IMR-90 (cell line): ENCODE results near the gene ANGPTL7. TPM values are rescaled to one million over a fixed set of nuclear protein-coding genes. Genes with fewer than 3 reads are reported as not detected.

ENCODE experiments used
- ATAC-seq: fragments of 200-7000 bp; cut with Tn5 transposase; 2 replicates; pipeline ENCODE4 v1.9.1; 2020; ENCODE audit warnings: low read depth, mild to moderate bottlenecking, moderate library complexity
- BruUV-seq: library from RNA; stranded (reverse); fragments of 400-500 nt; replicated peaks from 2 replicates; lab custom pipeline; 2021; lab: Mats Ljungman, UMichigan
- CTCF ChIA-PET: fragments of 300-600 bp; formaldehyde crosslinking; extraction: SDS; loops from one replicate; lab custom pipeline; 2021; ENCODE audit warnings: antibody characterized with exemption; lab: Yijun Ruan, JAX
- POLR2A ChIA-PET: fragments of 300-600 bp; sonication (Branson Sonifier 250); formaldehyde crosslinking; loops from one replicate; lab custom pipeline; 2022; ENCODE audit warnings: antibody characterized with exemption; ENCODE audit not compliant: unreplicated experiment; lab: Charles Lee
- DNase-seq: peaks from one replicate; pipeline ENCODE4 v3.0.0; 2013
- H2AFZ ChIP-seq: replicated peaks from 2 replicates; pipeline ENCODE3; 2013; ENCODE audit warnings: low read length, mild to moderate bottlenecking; ENCODE audit not compliant: poor library complexity
- H2AK5ac ChIP-seq: 2 replicates; pipeline ENCODE4 v1.6.1; 2013; ENCODE audit warnings: low read depth, low read length, inconsistent platforms
- H2AK9ac ChIP-seq: replicated peaks from 2 replicates; pipeline ENCODE3; 2013; ENCODE audit warnings: mild to moderate bottlenecking, low read depth, low read length, moderate library complexity; ENCODE audit not compliant: poor library complexity
- H2BK120ac ChIP-seq: 2 replicates; pipeline ENCODE4 v1.6.1; 2013; ENCODE audit warnings: low read depth, low read length, inconsistent platforms
- H2BK15ac ChIP-seq: 3 replicates; pipeline ENCODE4 v1.6.1; 2013; ENCODE audit warnings: low read depth, low read length, inconsistent platforms
- H2BK20ac ChIP-seq: 2 replicates; pipeline ENCODE4 v1.6.1; 2013; ENCODE audit warnings: low read depth, mild to moderate bottlenecking, inconsistent platforms, low read length, moderate library complexity
- H2BK5ac ChIP-seq: 2 replicates; pipeline ENCODE4 v1.6.1; 2013; ENCODE audit warnings: mild to moderate bottlenecking, low read depth, low read length, inconsistent platforms; ENCODE audit not compliant: poor library complexity, severe bottlenecking
- H3K14ac ChIP-seq: replicated peaks from 2 replicates; pipeline ENCODE4 v1.6.1; 2013; ENCODE audit warnings: low read depth, low read length, inconsistent platforms
- H3K18ac ChIP-seq: 2 replicates; pipeline ENCODE4 v1.6.1; 2013; ENCODE audit warnings: low read depth, low read length, control low read depth
- H3K23ac ChIP-seq: 2 replicates; pipeline ENCODE4 v1.6.1; 2013; ENCODE audit warnings: low read depth, low read length, inconsistent platforms
- H3K27ac ChIP-seq: 2 replicates; pipeline ENCODE4 v1.5.1; 2013; ENCODE audit warnings: mild to moderate bottlenecking, control low read depth, low read length; ENCODE audit not compliant: insufficient read depth
- H3K27me3 ChIP-seq: 2 replicates; pipeline ENCODE4 v1.6.1; 2013; ENCODE audit warnings: low read length; ENCODE audit not compliant: control insufficient read depth, insufficient read depth
- H3K36me3 ChIP-seq: 2 replicates; pipeline ENCODE4 v1.6.1; 2013; ENCODE audit warnings: low read length, mixed read lengths; ENCODE audit not compliant: control insufficient read depth, insufficient read depth
- H3K4ac ChIP-seq: 2 replicates; pipeline ENCODE4 v1.6.1; 2013; ENCODE audit warnings: low read depth, low read length, inconsistent platforms
- H3K4me1 ChIP-seq: 2 replicates; pipeline ENCODE4 v1.6.1; 2013; ENCODE audit warnings: low read length, mixed read lengths; ENCODE audit not compliant: control insufficient read depth, insufficient read depth
- H3K4me2 ChIP-seq: 2 replicates; pipeline ENCODE4 v1.6.1; 2013; ENCODE audit warnings: low read depth, mild to moderate bottlenecking, control low read depth, low read length, moderate library complexity
- H3K4me3 ChIP-seq: 2 replicates; pipeline ENCODE4 v1.5.1; 2013; ENCODE audit warnings: low read depth, mild to moderate bottlenecking, control low read depth, low read length, moderate library complexity; ENCODE audit not compliant: insufficient read depth
- H3K56ac ChIP-seq: 2 replicates; pipeline ENCODE4 v1.6.1; 2013; ENCODE audit warnings: low read length, inconsistent platforms; ENCODE audit not compliant: insufficient read depth; ENCODE audit errors: extremely low read depth
- H3K79me1 ChIP-seq, 2 experiments: 2 replicates each; pipeline ENCODE4 v1.6.1; 2013; ENCODE audit warnings: low read length in 2 of 2, inconsistent platforms in 1 of 2, low read depth in 1 of 2
- H3K9ac ChIP-seq: 2 replicates; pipeline ENCODE4 v1.6.1; 2013; ENCODE audit warnings: low read depth, low read length, control low read depth
- H3K9me1 ChIP-seq: 2 replicates; pipeline ENCODE4 v1.6.1; 2013; ENCODE audit warnings: low read length, inconsistent platforms; ENCODE audit not compliant: insufficient read depth
- H3K9me3 ChIP-seq: 2 replicates; pipeline ENCODE4 v1.6.1; 2013; ENCODE audit warnings: low read length; ENCODE audit not compliant: control insufficient read depth, insufficient read depth
- H4K20me1 ChIP-seq: 2 replicates; pipeline ENCODE4 v1.6.1; 2013; ENCODE audit warnings: low read length, inconsistent platforms; ENCODE audit not compliant: insufficient read depth
- H4K5ac ChIP-seq: 2 replicates; pipeline ENCODE4 v1.6.1; 2013; ENCODE audit warnings: mild to moderate bottlenecking, low read depth, low read length, control low read depth
- H4K8ac ChIP-seq, 2 experiments: 2 replicates each; pipeline ENCODE4 v1.6.1; 2013; ENCODE audit warnings: low read depth in 2 of 2, low read length in 2 of 2, control low read depth in 1 of 2, inconsistent platforms in 1 of 2
- H4K91ac ChIP-seq: 2 replicates; pipeline ENCODE4 v1.6.1; 2013; ENCODE audit warnings: low read depth, low read length, inconsistent platforms; ENCODE audit not compliant: insufficient read depth
- CHD1 ChIP-seq: IDR thresholded peaks from 2 replicates; pipeline ENCODE4 v1.6.1; 2012; ENCODE audit warnings: low read depth, low read length, improper control_type of control experiment
- CTCF ChIP-seq: conservative IDR thresholded peaks from 2 replicates; pipeline ENCODE4 v1.5.1; 2012; ENCODE audit warnings: mild to moderate bottlenecking, low read depth, low read length, improper control_type of control experiment
- ELK1 ChIP-seq: fragments of 150-350 bp; IDR thresholded peaks from 2 replicates; pipeline ENCODE4 v1.6.1; 2016; ENCODE audit warnings: low read depth, mild to moderate bottlenecking, low read length, moderate library complexity, borderline replicate concordance
- FOS ChIP-seq: fragments of 150-350 bp; IDR thresholded peaks from 2 replicates; pipeline ENCODE4 v1.6.1; 2016; ENCODE audit warnings: low read depth, low read length
- MAFK ChIP-seq: IDR thresholded peaks from 2 replicates; pipeline ENCODE4 v1.6.1; 2012; ENCODE audit warnings: low read depth, low read length, improper control_type of control experiment
- MAZ ChIP-seq: IDR thresholded peaks from 2 replicates; pipeline ENCODE4 v1.6.1; 2012; ENCODE audit warnings: low read depth, mild to moderate bottlenecking, low read length, improper control_type of control experiment, moderate library complexity, borderline replicate concordance
- MXI1 ChIP-seq: IDR thresholded peaks from 2 replicates; pipeline ENCODE4 v1.6.1; 2012; ENCODE audit warnings: low read depth, mild to moderate bottlenecking, low read length, moderate library complexity, borderline replicate concordance
- NFE2L2 ChIP-seq: fragments of 150-350 bp; IDR thresholded peaks from 2 replicates; pipeline ENCODE4 v1.6.1; 2016; ENCODE audit warnings: low read depth, mild to moderate bottlenecking, low read length
- POLR2A ChIP-seq: IDR thresholded peaks from 2 replicates; pipeline ENCODE4 v1.6.1; 2012; ENCODE audit warnings: mild to moderate bottlenecking, low read depth, low read length
- RAD21 ChIP-seq: IDR thresholded peaks from 2 replicates; pipeline ENCODE4 v1.6.1; 2012; ENCODE audit warnings: low read length, improper control_type of control experiment
- RCOR1 ChIP-seq: IDR thresholded peaks from 2 replicates; pipeline ENCODE4 v1.6.1; 2012; ENCODE audit warnings: mild to moderate bottlenecking, low read length, improper control_type of control experiment; ENCODE audit not compliant: insufficient replicate concordance
- RFX5 ChIP-seq: IDR thresholded peaks from 2 replicates; pipeline ENCODE4 v1.8.0; 2012; ENCODE audit warnings: low read depth, mild to moderate bottlenecking, low read length, moderate library complexity
- SMC3 ChIP-seq: fragments of 150-350 bp; IDR thresholded peaks from 2 replicates; pipeline ENCODE4 v1.6.1; 2016; ENCODE audit warnings: low read depth, mild to moderate bottlenecking, antibody characterized with exemption, low read length, moderate library complexity
- USF2 ChIP-seq: fragments of 150-350 bp; IDR thresholded peaks from 2 replicates; pipeline ENCODE4 v1.6.1; 2017; ENCODE audit warnings: mild to moderate bottlenecking, antibody characterized with exemption, low read length, low read depth
- WGBS, 2 experiments: methylation state at CpG; one replicate each; pipeline versions ENCODE4 v1.1.5 to v1.1.7; 2013; ENCODE audit warnings: missing lambda C conversion rate in 2 of 2; ENCODE audit not compliant: insufficient read length in 1 of 2; ENCODE audit errors: extremely low coverage in 2 of 2; 5-methylcytosine and 5-hydroxymethylcytosine counted together
- dilution Hi-C: fragments of 300-500 bp; cut with HindIII; formaldehyde crosslinking; loops from one replicate; pipeline ENCODE4 v1.14.3; 2018; ENCODE audit warnings: low sequenced_read_pairs; ENCODE audit not compliant: unreplicated experiment
- in situ Hi-C: fragments of 300-500 bp; cut with MboI; formaldehyde crosslinking; loops from 3 replicates; pipeline ENCODE4 v1.14.3; 2019; ENCODE audit warnings: low sequenced_read_pairs, inconsistent platforms, mixed read lengths
- intact Hi-C: fragments of 100-400 bp; cut with micrococcal nuclease; formaldehyde crosslinking; loops from 2 replicates; pipeline ENCODE4 v1.10.0; 2022
- polyA plus RNA-seq, 3 experiments: library from polyadenylated mRNA; depleted of rRNA; stranded (reverse); fragments of >200 nt; gene quantifications; 2 replicates each; pipeline ENCODE4 v1.2.3, GENCODE V29; 2012; ENCODE audit warnings: low replicate concordance in 1 of 3
- total RNA-seq: library from RNA; depleted of rRNA; stranded (reverse); fragments of >200 nt; gene quantifications from 2 replicates; pipeline ENCODE4 v1.2.3, GENCODE V29; 2012

Gene ANGPTL7
- total and polyA plus RNA-seq, 2 of the 4 experiments (the other 2 are of a cell fraction): under 0.01 TPM; not detected in 1

- intact Hi-C loops: no loop called here
- no peak overlapping the region for H4K5ac ChIP-seq
- no peaks in the 10 kb centered on the region for H3K9me3 ChIP-seq
- H3K4me3 ChIP-seq: no peak overlapping the region
- H3K36me3 ChIP-seq: peaks cover 59% of the 10 kb centered on the region
- no peak overlapping the region for H2BK120ac ChIP-seq
- H2BK15ac ChIP-seq: no peak overlapping the region
- H3K9me1 ChIP-seq: no peaks in the 10 kb centered on the region; the same call in 1 of the 2 replicates
- no peaks in the 10 kb centered on the region for H3K79me1 ChIP-seq
- H2BK20ac ChIP-seq: no peak overlapping the region
- TF ChIP-seq FOS (no peak), USF2 (no peak), MAZ (no peak), RAD21 (no peak), NFE2L2 (no peak), RCOR1 (no peak), POLR2A (no peak), MAFK (no peak), MXI1 (no peak), CTCF (no peak), CHD1 (no peak), SMC3 (no peak), ELK1 (no peak), RFX5 (no peak)
- no peak for ATAC-seq
- no peak overlapping the region for H3K9ac ChIP-seq
- no peaks in the 10 kb centered on the region for H4K20me1 ChIP-seq
- H3K4me2 ChIP-seq: no peak overlapping the region
- ChIA-PET POLR2A (no interaction called here), CTCF (interaction anchor here (0.5 kb wide), 1 partner anchor 181 kb away, joined by 4 read pairs; no protein-coding TSS in a partner anchor)
- no peaks in the 10 kb centered on the region for H3K27me3 ChIP-seq
- BruUV-seq: no TSS peak
- H2BK5ac ChIP-seq: no peak overlapping the region
- H2AK9ac ChIP-seq: no peak overlapping the region
- dilution Hi-C loops: no loop called here
- H3K4ac ChIP-seq: no peak overlapping the region
- no peak overlapping the region for H4K91ac ChIP-seq
- H3K18ac ChIP-seq: no peak overlapping the region
- H3K14ac ChIP-seq: no peak overlapping the region
- no peak overlapping the region for H3K56ac ChIP-seq
- DNase-seq: no peak
- no peak overlapping the region for H3K27ac ChIP-seq
- 94% methylated on average over 3 of the region's 12 CpGs; no CpG with 5 or more reads in 1 of the 2 experiments for WGBS, 2 experiments
- H3K4me1 ChIP-seq: no peaks in the 10 kb centered on the region
- in situ Hi-C loops: no loop called here
- H4K8ac ChIP-seq: no peak overlapping the region
- no peak overlapping the region for H2AFZ ChIP-seq
- H3K23ac ChIP-seq: no peak overlapping the region
- H2AK5ac ChIP-seq: no peak overlapping the region
These were observed 22.9 kb downstream of the ANGPTL7 start for GRCh38 chr1:11211925-11212587.
